Superior temporal gyrus (tissue), 1 donor: Measurements from ENCODE around the gene LILRA5.
"Not testable (repeated sequence)": the region's sequence is repeated elsewhere in the genome, so short reads cannot be mapped to it uniquely, and the experiment has no call there.

Experiments used
- DNase-seq: peaks from one replicate; pipeline ENCODE4 v3.0.0-alpha.2; 2016; ENCODE audit errors: extremely low spot score

LILRA5 gene

GRCh38 chr19:54302257-54302656 lies 10.7 kb downstream of the LILRA5 start:
- no peak for DNase-seq

GRCh38 chr19:54299515-54299914 lies 13.5 kb downstream of the LILRA5 start:
- no peak for DNase-seq

GRCh38 chr19:54299126-54299498 lies 13.9 kb downstream of the LILRA5 start:
- no peak for DNase-seq

- DNase-seq: no peak
Observed at GRCh38 chr19:54298357-54299125, 14.4 kb downstream of the LILRA5 start.

- DNase-seq: no peak
Observed at GRCh38 chr19:54297759-54298305, 15.1 kb downstream of the LILRA5 start.

- DNase-seq: no peak
Observed at GRCh38 chr19:54294539-54294938, 18.4 kb downstream of the LILRA5 start.

- not testable (repeated sequence) for DNase-seq
Observed at GRCh38 chr19:54289160-54289559, 23.8 kb downstream of the LILRA5 start.

- no peak for DNase-seq
Observed at GRCh38 chr19:54287456-54287855, 25.5 kb downstream of the LILRA5 start.

GRCh38 chr19:54286283-54286682 lies 26.7 kb downstream of the LILRA5 start:
- DNase-seq: not testable (repeated sequence)

- not testable (repeated sequence) for DNase-seq
Observed at GRCh38 chr19:54285427-54286056, 27.4 kb downstream of the LILRA5 start.

- no peak for DNase-seq
Observed at GRCh38 chr19:54282686-54283470, 30.1 kb downstream of the LILRA5 start.

- not testable (repeated sequence) for DNase-seq
Observed at GRCh38 chr19:54281729-54282075, 31.3 kb downstream of the LILRA5 start.

- DNase-seq: no peak
Observed at GRCh38 chr19:54281007-54281728, 31.8 kb downstream of the LILRA5 start, which contains the start of gene LILRB2. TSS of gene LILRB2 (minus strand) at chr19:54281110. CDS start at chr19:54280496, 614 bp downstream.

GRCh38 chr19:54280441-54280840 lies 32.5 kb downstream of the LILRA5 start:
- DNase-seq: not testable (repeated sequence)

- DNase-seq: not testable (repeated sequence)
Observed at GRCh38 chr19:54280025-54280424, 32.9 kb downstream of the LILRA5 start.

- no peak for DNase-seq
Observed at GRCh38 chr19:54279406-54279962, 33.5 kb downstream of the LILRA5 start.

GRCh38 chr19:54278571-54279195 lies 34.3 kb downstream of the LILRA5 start:
- not testable (repeated sequence) for DNase-seq

GRCh38 chr19:54278056-54278455 lies 34.9 kb downstream of the LILRA5 start:
- DNase-seq: not testable (repeated sequence)

GRCh38 chr19:54277111-54277615 lies 35.8 kb downstream of the LILRA5 start:
- DNase-seq: not testable (repeated sequence)

GRCh38 chr19:54275951-54276350 lies 37.0 kb downstream of the LILRA5 start:
- DNase-seq: no peak
